GM12878 (cell line): Measurements from ENCODE around the gene MAGEA11. TPM values are rescaled to one million over a fixed set of nuclear protein-coding genes. Genes with fewer than 3 reads are reported as not detected.

ENCODE experiments used
- ATAC-seq: fragments of 200-7000 bp; cut with Tn5 transposase; 3 replicates; pipeline ENCODE4 v1.9.1; 2020; ENCODE audit warnings: mild to moderate bottlenecking, moderate library complexity
- BruUV-seq: library from RNA; stranded (reverse); fragments of 400-500 nt; replicated peaks from 2 replicates; lab custom pipeline; 2021; lab: Mats Ljungman, UMichigan
- CTCF ChIA-PET: fragments of 300-600 bp; sonication (Branson Sonifier 250); formaldehyde crosslinking; extraction: SDS; loops from one replicate; lab custom pipeline; 2021; ENCODE audit warnings: inconsistent platforms; lab: Yijun Ruan, JAX
- POLR2A ChIA-PET: fragments of 350-600 bp; formaldehyde crosslinking; extraction: SDS; loops from one replicate; lab custom pipeline; 2021; ENCODE audit warnings: inconsistent platforms; lab: Charles Lee
- RAD21 ChIA-PET: fragments of 300-600 bp; sonication (Branson Sonifier 250); formaldehyde crosslinking; loops from one replicate; lab custom pipeline; 2023; ENCODE audit warnings: antibody characterized with exemption; ENCODE audit not compliant: unreplicated experiment; lab: Charles Lee
- SMC1A ChIA-PET: fragments of 300-600 bp; sonication (Branson Sonifier 250); formaldehyde crosslinking; loops from one replicate; lab custom pipeline; 2023; ENCODE audit not compliant: unreplicated experiment, uncharacterized antibody; lab: Charles Lee
- DNase-seq: peaks from one replicate; pipeline ENCODE4 v3.0.0-alpha.2; 2011; ENCODE audit warnings: low read depth, low spot score
- FAIRE-seq: peaks from 3 replicates; lab custom pipeline; 2011; peaks lifted over from hg19 to GRCh38; lab: Jason Lieb, UNC
- H2AFZ ChIP-seq: 2 replicates; pipeline ENCODE4 v1.6.0; 2011; ENCODE audit warnings: low read depth, low read length, control low read depth; ENCODE audit not compliant: control insufficient read depth
- H3K27ac ChIP-seq: 2 replicates; pipeline ENCODE4 v1.5.1; 2011; ENCODE audit warnings: control low read depth; ENCODE audit not compliant: control insufficient read depth, insufficient read depth
- H3K27me3 ChIP-seq, 2 experiments: replicated peaks in 1 of 2; 2 replicates each; pipeline versions ENCODE4 v1.6.0 to v1.6.1; 2011; ENCODE audit warnings: low read length in 1 of 2; ENCODE audit not compliant: control insufficient read depth in 2 of 2, insufficient read depth in 2 of 2
- H3K36me3 ChIP-seq, 2 experiments: 2 replicates each; pipeline ENCODE4 v1.5.1; 2011; ENCODE audit warnings: low read length in 1 of 2; ENCODE audit not compliant: control insufficient read depth in 2 of 2, insufficient read depth in 2 of 2
- H3K4me1 ChIP-seq: 2 replicates; pipeline ENCODE4 v1.6.1; 2011; ENCODE audit warnings: mild to moderate bottlenecking, low read length, moderate library complexity, mixed read lengths; ENCODE audit not compliant: control insufficient read depth, insufficient read depth
- H3K4me2 ChIP-seq: 2 replicates; pipeline ENCODE4 v1.6.0; 2011; ENCODE audit warnings: control low read depth; ENCODE audit not compliant: control insufficient read depth, insufficient read depth
- H3K4me3 ChIP-seq: fragments of 200-600 bp; sonication (generic); 2 replicates; pipeline ENCODE4 v1.5.1; 2016
- H3K79me2 ChIP-seq: 2 replicates; pipeline ENCODE4 v1.6.0; 2011; ENCODE audit warnings: low read length; ENCODE audit not compliant: control insufficient read depth, insufficient read depth
- H3K9ac ChIP-seq: 2 replicates; pipeline ENCODE4 v1.8.0; 2011; ENCODE audit warnings: low read length, control low read depth, mixed read lengths; ENCODE audit not compliant: control insufficient read depth, insufficient read depth
- H3K9me3 ChIP-seq: replicated peaks from 3 replicates; pipeline ENCODE4 v1.5.1; 2011; ENCODE audit warnings: mild to moderate bottlenecking, low read length; ENCODE audit not compliant: control insufficient read depth, insufficient read depth
- H4K20me1 ChIP-seq: 2 replicates; pipeline ENCODE4 v1.6.0; 2011; ENCODE audit not compliant: control insufficient read depth, insufficient read depth
- ASH2L ChIP-seq: fragments of 300-600, 200-600 bp; sonication (generic); IDR thresholded peaks from 2 replicates; pipeline ENCODE4 v1.6.1; 2017; ENCODE audit warnings: low read depth, mild to moderate bottlenecking, borderline replicate concordance
- BACH1 ChIP-seq: fragments of 450-650 bp; IDR thresholded peaks from 2 replicates; pipeline ENCODE4 v1.6.1; 2017; ENCODE audit warnings: mild to moderate bottlenecking, borderline replicate concordance
- BRCA1 ChIP-seq: IDR thresholded peaks from 2 replicates; pipeline ENCODE4 v1.6.1; 2011; ENCODE audit warnings: low read depth, low read length, improper control_type of control experiment
- CBFB ChIP-seq: IDR thresholded peaks from 2 replicates; pipeline ENCODE4 v1.6.1; 2016; ENCODE audit warnings: antibody characterized with exemption, low read depth
- ETV6 ChIP-seq, 2 experiments: fragments of 450-650 bp in 1 of 2; IDR thresholded peaks in 1 of 2; conservative IDR thresholded peaks in 1 of 2; 2 replicates each; pipeline ENCODE4 v1.6.1; 2014; ENCODE audit warnings: antibody characterized with exemption in 1 of 2, borderline replicate concordance in 1 of 2, low read depth in 1 of 2, mild to moderate bottlenecking in 1 of 2, moderate library complexity in 1 of 2
- KDM1A ChIP-seq: fragments of 200-600 bp; sonication (generic); IDR thresholded peaks from 2 replicates; pipeline ENCODE4 v1.6.1; 2016; ENCODE audit warnings: borderline replicate concordance
- NR2F1 ChIP-seq: fragments of 450-650 bp; conservative IDR thresholded peaks from 2 replicates; pipeline ENCODE4 v1.6.1; 2017; ENCODE audit warnings: mild to moderate bottlenecking
- RFX5 ChIP-seq: IDR thresholded peaks from 2 replicates; pipeline ENCODE4 v1.6.1; 2011; ENCODE audit warnings: low read depth, low read length, improper control_type of control experiment
- TBL1XR1 ChIP-seq: IDR thresholded peaks from 2 replicates; pipeline ENCODE4 v1.6.1; 2012; ENCODE audit warnings: low read depth, low read length, improper control_type of control experiment
- ZNF384 ChIP-seq: IDR thresholded peaks from 2 replicates; pipeline ENCODE4 v1.6.1; 2012; ENCODE audit warnings: low read depth, mild to moderate bottlenecking, low read length, improper control_type of control experiment, borderline replicate concordance
- WGBS: methylation state at CpG from one replicate; pipeline ENCODE4 v1.1.6; 2016; ENCODE audit warnings: low lambda C conversion rate; ENCODE audit not compliant: insufficient replicate concordance, insufficient coverage; ENCODE audit errors: missing lambda C conversion rate; 5-methylcytosine and 5-hydroxymethylcytosine counted together
- in situ Hi-C: fragments of 300-500 bp; cut with MboI; formaldehyde crosslinking; loops from 9 replicates; pipeline ENCODE4 v1.14.3; 2018; ENCODE audit warnings: mixed read lengths
- intact Hi-C: fragments of 100-400 bp; cut with micrococcal nuclease; formaldehyde crosslinking; loops from one replicate; pipeline ENCODE4 v1.14.2; 2022; ENCODE audit not compliant: unreplicated experiment
- polyA plus RNA-seq, 11 experiments: library from polyadenylated mRNA; depleted of rRNA in 4 of 11; unstranded in 6 of 11; stranded (reverse) in 5 of 11; fragments of >200 nt; fragmentation: Nextera tagmentation in 4 of 11; fragmentation: Illumina TruSeq in 1 of 11; extraction: Ambion mirVana in 4 of 11; extraction: Trizol in 1 of 11; gene quantifications; 1 replicate in 1 of 11; 2 replicates in 10 of 11; pipeline versions ENCODE4 v1.2.1 to v1.2.3, GENCODE V29; 2011 to 2016; ENCODE audit warnings: inconsistent platforms in 2 of 11, missing spikeins in 2 of 11, low read depth in 1 of 11
- total RNA-seq, 4 experiments: library from RNA; depleted of rRNA in 3 of 4; stranded (reverse); fragments of >200 nt in 3 of 4; fragmentation: Illumina TruSeq in 1 of 4; extraction: Trizol in 1 of 4; gene quantifications; 2 replicates each; pipeline versions ENCODE4 v1.2.1 to v1.2.3, GENCODE V29; 2013 to 2021
- TF ChIP-seq, protein P1 (sequence below): IDR thresholded peaks from 2 replicates; pipeline ENCODE4 v1.6.1; 2011; ENCODE audit warnings: borderline replicate concordance, low read depth, mild to moderate bottlenecking, moderate library complexity, low read length; ENCODE audit not compliant: insufficient read depth, poor library complexity, severe bottlenecking

The MAGEA11 gene
- total and polyA plus RNA-seq, 10 of the 15 experiments (the other 5 are each of a cell fraction or from before 2014, with no cell fraction given): 0.07 TPM; not detected in 9

DNA sequence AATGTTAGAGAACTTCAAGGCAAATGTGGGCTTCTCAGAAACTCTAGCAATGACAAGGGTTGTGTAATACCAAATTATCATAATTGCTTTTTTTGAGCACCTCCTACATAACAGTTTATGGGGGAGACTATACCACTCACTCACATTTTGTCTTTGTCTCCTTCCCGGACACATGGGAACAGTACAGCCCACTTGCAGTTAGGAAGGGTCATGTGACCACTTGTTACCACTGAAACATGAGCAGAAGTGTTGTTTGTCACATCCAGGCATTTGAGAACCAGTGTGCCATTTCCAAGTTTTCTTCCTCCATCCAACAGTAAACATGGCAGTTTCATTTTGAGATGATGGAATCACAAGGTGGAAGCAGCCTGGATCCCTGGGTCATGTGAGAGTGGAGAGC is 6.9 kb downstream of the MAGEA11 start:
- no peak overlapping the region for H3K4me3 ChIP-seq
- no peak for FAIRE-seq
- POLR2A ChIA-PET: no interaction called here
- H3K36me3 ChIP-seq: no peaks in the 10 kb centered on the region
- H3K79me2 ChIP-seq: no peaks in the 10 kb centered on the region
- no peak overlapping the region for H3K4me2 ChIP-seq
- intact Hi-C loops: no loop called here
- SMC1A ChIA-PET: no interaction called here
- TF ChIP-seq, protein P1, sequence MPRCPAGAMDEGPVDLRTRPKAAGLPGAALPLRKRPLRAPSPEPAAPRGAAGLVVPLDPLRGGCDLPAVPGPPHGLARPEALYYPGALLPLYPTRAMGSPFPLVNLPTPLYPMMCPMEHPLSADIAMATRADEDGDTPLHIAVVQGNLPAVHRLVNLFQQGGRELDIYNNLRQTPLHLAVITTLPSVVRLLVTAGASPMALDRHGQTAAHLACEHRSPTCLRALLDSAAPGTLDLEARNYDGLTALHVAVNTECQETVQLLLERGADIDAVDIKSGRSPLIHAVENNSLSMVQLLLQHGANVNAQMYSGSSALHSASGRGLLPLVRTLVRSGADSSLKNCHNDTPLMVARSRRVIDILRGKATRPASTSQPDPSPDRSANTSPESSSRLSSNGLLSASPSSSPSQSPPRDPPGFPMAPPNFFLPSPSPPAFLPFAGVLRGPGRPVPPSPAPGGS: no peak
- no peak for TF ChIP-seq CBFB
- TF ChIP-seq ZNF384: no peak
- no peak for TF ChIP-seq ETV6 (conservative IDR thresholded peaks at IDR 0.05 in 1 of 2, IDR thresholded peaks at IDR 0.05 in 1 of 2; ENCODE audit: borderline replicate concordance in 1 of 2, low read depth in 1 of 2)
- TF ChIP-seq NR2F1: no peak
- TF ChIP-seq KDM1A: no peak
- TF ChIP-seq ASH2L: no peak
- TF ChIP-seq TBL1XR1: no peak
- TF ChIP-seq BRCA1: no peak
- no peak for TF ChIP-seq RFX5
- TF ChIP-seq BACH1: no peak
- TF ChIP-seq, all 136 proteins: peak for 0
- ChIA-PET CTCF (no interaction called here), RAD21 (no interaction called here)
- no peaks in the 10 kb centered on the region for H3K4me1 ChIP-seq
- WGBS: 0% methylated on average over 1 of the region's 1 CpG
- in situ Hi-C loops: no loop called here
- no TSS peak for BruUV-seq
- no peaks in the 10 kb centered on the region; the same call in 2 of the 3 replicates for H3K9me3 ChIP-seq
- H3K9ac ChIP-seq: no peak overlapping the region
- no peak for DNase-seq
- H3K27me3 ChIP-seq: no peaks in the 10 kb centered on the region
- H4K20me1 ChIP-seq: no peaks in the 10 kb centered on the region
- no peak overlapping the region for H3K27ac ChIP-seq
- H2AFZ ChIP-seq: no peak overlapping the region
- ATAC-seq: no peak
